Tibial artery (tissue), 4 donors: ENCODE measurements around the gene HHATL.

Experiments used
- DNase-seq, 2 donors: peaks; one replicate each; pipeline ENCODE4 v3.0.0-alpha.2; 2019
- H3K27ac ChIP-seq, 2 donors: fragments of 200-600 bp; sonication (generic) in 1 of 2; 1 replicate in 1 of 2; 2 replicates in 1 of 2; pipeline ENCODE4 v1.5.1; 2018 to 2019; ENCODE audit warnings: mild to moderate bottlenecking in 1 of 2
- H3K27me3 ChIP-seq, 2 donors: fragments of 200-600 bp; sonication (generic) in 1 of 2; one replicate each; pipeline versions ENCODE4 v1.5.1 to v1.6.0; 2016 to 2019
- H3K36me3 ChIP-seq, 3 donors: fragments of 200-600 bp; sonication (generic) in 2 of 3; one replicate each; pipeline ENCODE4 v1.5.1; 2016 to 2019; ENCODE audit warnings: mild to moderate bottlenecking in 2 of 3
- H3K4me1 ChIP-seq, 4 donors: fragments of 200-600 bp; sonication (generic) in 2 of 4; 1 replicate in 3 of 4; 2 replicates in 1 of 4; pipeline ENCODE4 v1.5.1; 2016 to 2019
- H3K4me3 ChIP-seq, 2 donors: fragments of 200-600 bp; sonication (generic) in 1 of 2; 1 replicate in 1 of 2; 2 replicates in 1 of 2; pipeline ENCODE4 v1.5.1; 2018 to 2019; ENCODE audit warnings: mild to moderate bottlenecking in 2 of 2
- H3K9me3 ChIP-seq, 3 donors: fragments of 200-600 bp; sonication (generic) in 1 of 3; one replicate each; pipeline ENCODE4 v1.5.1; 2016 to 2019
- intact Hi-C: fragments of 100-400 bp; cut with DNase I; formaldehyde crosslinking; loops from one replicate; pipeline ENCODE4 v1.15.0; 2023; ENCODE audit warnings: low total_unique reads
- TF ChIP-seq, protein P1 (sequence below), 2 experiments: fragments of 200-600 bp in 1 of 2; fragments of 450-650 bp in 1 of 2; IDR thresholded peaks; one replicate each; pipeline ENCODE4 v1.5.1; 2017 to 2019; ENCODE audit warnings: antibody characterized with exemption in 2 of 2, mild to moderate bottlenecking in 1 of 2, moderate library complexity in 1 of 2

HHATL gene

DNA sequence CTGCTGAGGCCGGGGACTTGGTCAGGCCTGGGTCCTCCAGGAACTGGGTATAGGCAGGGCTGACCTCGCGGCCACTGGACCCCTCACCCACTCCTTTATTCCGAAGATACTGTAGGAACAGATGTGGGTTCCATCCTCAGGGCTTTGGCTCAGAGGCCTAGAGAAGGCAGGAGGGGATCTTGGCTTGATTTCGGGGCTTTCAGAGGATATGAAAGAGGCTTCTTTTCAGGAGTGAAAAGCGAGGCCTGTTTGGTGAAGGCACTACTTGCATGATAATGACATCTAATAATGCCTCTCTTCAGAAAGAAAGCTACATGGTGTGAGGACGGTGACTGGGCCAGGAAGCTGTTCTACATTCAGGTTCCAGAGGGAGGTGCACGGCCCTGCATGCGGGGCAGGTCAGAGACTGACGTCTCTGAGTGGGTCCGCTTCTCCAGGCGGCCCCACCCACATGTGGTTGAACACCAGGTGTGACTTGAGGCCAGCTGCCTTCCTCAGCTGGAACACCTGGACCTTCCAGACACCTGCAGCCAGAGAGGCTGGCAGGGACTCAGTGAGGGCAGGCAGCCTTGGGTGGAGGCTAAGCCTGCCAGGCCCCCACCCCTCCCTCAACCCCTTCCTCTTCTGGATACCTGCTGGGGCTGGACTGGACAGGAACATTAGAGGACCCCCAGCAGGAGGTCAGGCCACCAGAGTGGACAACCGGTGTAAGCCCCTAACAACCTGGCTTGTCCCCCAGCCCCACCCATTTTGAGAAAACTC is 31.1 kb upstream of the HHATL start:
- DNase-seq, result no peak
- intact Hi-C loops, result no loop called here
- TF ChIP-seq, protein P1, sequence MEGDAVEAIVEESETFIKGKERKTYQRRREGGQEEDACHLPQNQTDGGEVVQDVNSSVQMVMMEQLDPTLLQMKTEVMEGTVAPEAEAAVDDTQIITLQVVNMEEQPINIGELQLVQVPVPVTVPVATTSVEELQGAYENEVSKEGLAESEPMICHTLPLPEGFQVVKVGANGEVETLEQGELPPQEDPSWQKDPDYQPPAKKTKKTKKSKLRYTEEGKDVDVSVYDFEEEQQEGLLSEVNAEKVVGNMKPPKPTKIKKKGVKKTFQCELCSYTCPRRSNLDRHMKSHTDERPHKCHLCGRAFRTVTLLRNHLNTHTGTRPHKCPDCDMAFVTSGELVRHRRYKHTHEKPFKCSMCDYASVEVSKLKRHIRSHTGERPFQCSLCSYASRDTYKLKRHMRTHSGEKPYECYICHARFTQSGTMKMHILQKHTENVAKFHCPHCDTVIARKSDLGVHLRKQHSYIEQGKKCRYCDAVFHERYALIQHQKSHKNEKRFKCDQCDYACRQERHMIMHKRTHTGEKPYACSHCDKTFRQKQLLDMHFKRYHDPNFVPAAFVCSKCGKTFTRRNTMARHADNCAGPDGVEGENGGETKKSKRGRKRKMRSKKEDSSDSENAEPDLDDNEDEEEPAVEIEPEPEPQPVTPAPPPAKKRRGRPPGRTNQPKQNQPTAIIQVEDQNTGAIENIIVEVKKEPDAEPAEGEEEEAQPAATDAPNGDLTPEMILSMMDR (IDR thresholded peaks at IDR 0.05), result no peak
- Histone ChIP-seq H3K4me1 (peaks cover 0 to 15% (median 11%) of the 10 kb centered on the region in 4 donors), H3K27ac (no peak overlapping the region), H3K27me3 (no peaks in the 10 kb centered on the region), H3K9me3 (no peaks in the 10 kb centered on the region), H3K36me3 (no peaks in the 10 kb centered on the region), H3K4me3 (no peak overlapping the region)

DNA sequence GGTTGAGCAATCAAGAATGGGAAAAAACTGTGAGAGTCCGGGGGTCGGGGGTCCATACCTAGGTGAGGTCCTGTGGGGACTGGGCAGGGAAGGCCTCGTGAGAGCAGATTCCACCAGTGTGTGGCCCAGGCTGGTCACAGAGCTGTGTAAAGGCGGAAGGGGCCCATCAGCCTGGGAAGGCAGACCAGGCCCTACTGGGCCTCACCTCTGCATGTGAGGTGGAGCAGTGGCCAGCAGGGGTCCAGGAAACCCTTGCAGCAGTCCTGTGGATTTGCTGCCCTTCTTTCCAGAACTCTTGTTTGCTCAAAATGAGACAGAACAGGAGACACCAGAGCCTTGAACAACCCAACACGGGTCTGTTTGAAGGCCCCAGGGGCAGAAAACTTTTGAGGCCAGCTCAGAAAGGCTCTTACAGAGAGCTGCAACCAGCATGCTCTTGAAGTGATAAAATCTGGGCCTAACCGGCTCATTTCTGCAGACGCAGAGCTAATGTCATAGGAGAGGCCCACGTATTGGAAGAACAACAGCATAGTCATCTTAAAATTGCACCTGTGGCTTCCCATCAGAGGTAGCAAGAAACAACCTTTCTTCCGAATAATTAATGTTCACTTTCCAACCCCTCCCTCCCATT is 30.3 kb upstream of the HHATL start:
- intact Hi-C loops, result no loop called here
- TF ChIP-seq, protein P1 (IDR thresholded peaks at IDR 0.05), result no peak
- peaks cover 0 to 15% (median 11%) of the 10 kb centered on the region in 4 donors for H3K4me1 ChIP-seq
- H3K9me3 ChIP-seq, result no peaks in the 10 kb centered on the region
- H3K4me3 ChIP-seq, result no peak overlapping the region
- DNase-seq, result no peak
- H3K27ac ChIP-seq, result no peak overlapping the region
- H3K36me3 ChIP-seq, result no peaks in the 10 kb centered on the region
- H3K27me3 ChIP-seq, result no peaks in the 10 kb centered on the region

DNA sequence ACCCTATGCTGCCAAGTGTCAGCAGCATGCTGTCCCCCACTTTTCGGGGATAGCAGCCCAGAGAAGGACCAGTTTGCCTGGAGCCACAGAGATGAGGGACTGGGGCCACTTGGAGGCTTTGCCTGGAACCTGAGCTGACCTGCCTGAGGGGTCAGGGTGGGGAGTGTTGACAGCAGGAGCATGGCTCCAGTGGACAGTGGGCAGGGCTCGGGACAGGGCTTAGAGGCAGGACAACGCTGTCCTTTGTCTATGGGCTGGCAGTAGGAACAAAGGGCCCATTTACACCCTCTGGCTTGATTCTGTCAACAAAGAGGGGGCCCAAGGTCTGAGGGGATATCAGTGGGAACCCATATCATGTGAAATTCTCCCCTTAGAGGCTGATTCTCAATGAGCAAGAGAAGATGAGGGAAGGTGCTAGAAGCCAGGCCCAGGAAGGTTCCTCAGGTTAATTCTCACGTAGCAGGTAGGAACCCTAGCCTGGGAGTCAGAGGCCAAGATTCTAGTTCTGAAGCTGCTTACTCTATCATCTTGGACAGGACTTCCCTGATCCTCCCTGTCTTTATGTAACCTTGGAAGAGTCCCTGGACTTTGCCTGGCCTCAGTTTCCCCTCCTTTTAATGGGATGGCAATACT is 29.7 kb upstream of the HHATL start:
- no peak overlapping the region for H3K27ac ChIP-seq
- DNase-seq, result peak; percentile 15 to 55
- peaks cover 0 to 15% (median 13%) of the 10 kb centered on the region in 4 donors for H3K4me1 ChIP-seq

DNA sequence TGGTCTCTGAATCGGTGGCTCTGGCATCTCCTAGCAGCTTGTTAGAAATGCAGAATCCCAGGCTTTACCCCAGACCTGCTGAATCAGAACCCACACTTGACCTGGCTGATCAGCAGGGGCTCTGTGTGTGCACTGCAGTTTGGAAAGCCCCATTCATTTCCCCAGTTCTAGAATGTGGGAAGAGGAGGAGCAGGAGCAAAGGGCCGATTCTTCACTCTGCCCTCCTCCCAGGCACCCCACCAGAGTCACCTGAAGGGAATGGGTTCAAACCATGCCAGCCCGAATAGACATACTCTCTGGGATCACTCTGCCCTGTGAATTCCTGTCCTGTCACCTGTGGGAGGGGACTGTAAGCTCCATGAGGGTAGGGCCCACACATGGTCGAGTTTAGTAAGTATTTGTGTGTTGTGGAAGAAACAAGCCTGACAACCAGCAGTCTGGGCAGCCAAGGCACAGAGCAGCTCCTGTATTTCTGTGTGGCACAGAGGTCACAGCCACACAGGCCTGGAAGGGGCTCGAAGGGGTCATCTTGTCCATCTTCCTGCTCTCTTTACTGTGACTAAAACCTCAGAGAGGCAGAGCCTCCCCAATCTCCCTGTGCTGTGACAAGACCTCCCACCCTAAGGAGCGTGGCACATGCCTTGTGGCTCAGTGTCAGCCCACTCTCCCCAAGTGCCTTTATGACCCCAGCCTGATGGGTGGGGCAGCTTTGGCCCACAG is 29.0 kb upstream of the HHATL start:
- no peaks in the 10 kb centered on the region for H3K36me3 ChIP-seq
- peak in 1 of 2 donors; percentile 48 for DNase-seq
- TF ChIP-seq, protein P1 (IDR thresholded peaks at IDR 0.05), result no peak
- H3K9me3 ChIP-seq, result no peaks in the 10 kb centered on the region
- H3K4me3 ChIP-seq, result no peak overlapping the region
- no peaks in the 10 kb centered on the region for H3K27me3 ChIP-seq
- intact Hi-C loops, result no loop called here
- H3K27ac ChIP-seq, result no peak overlapping the region
- H3K4me1 ChIP-seq, result peaks cover 0 to 15% (median 13%) of the 10 kb centered on the region in 4 donors

More for the DNA sequence above, 29.7 kb upstream of the HHATL start:
- TF ChIP-seq, protein P1 (IDR thresholded peaks at IDR 0.05), result no peak
- Histone ChIP-seq H3K9me3 (no peaks in the 10 kb centered on the region), H3K36me3 (no peaks in the 10 kb centered on the region), H3K27me3 (no peaks in the 10 kb centered on the region), H3K4me3 (no peak overlapping the region)
- intact Hi-C loops, result no loop called here

DNA sequence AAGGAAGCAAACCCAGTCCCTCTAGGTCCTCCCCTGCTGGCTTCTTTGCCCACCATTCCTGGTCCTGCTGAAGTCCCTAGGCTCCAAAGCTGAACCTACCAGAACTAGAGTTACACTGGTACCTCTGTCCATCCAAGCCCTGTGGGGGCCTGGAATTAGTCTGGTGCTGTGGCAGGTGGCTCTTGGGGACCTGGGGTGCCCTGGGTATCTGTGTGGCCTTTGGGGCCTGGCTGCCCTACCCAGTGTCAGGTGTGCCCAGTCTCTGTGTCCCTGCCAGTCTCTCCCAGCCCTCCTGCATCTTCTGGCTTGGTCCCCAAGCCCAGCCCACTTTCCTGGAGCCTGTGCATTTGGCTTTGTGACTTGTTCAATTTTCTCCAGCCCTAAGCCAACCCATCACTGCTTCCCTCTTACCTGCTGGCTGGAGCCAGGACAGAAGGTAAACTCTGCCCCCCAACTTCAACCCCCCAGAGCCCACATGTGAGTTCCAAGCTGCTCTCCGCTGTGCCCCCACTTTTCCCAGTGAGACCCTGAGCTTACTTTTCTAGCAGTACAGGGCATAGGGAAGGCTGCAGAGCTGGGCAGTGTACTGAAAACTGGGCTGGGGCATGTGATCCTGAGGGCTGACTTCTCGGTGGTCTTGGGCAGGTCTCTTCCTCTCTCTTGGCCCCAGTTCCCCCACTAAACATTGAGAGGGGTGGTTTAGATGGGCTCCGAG is 28.3 kb upstream of the HHATL start:
- peaks cover 0 to 15% (median 13%) of the 10 kb centered on the region in 4 donors for H3K4me1 ChIP-seq
- intact Hi-C loops, result no loop called here
- DNase-seq, result peak in 1 of 2 donors; percentile 44

More for the DNA sequence above, 28.3 kb upstream of the HHATL start:
- Histone ChIP-seq H3K36me3 (no peaks in the 10 kb centered on the region), H3K4me3 (no peak overlapping the region), H3K27me3 (no peaks in the 10 kb centered on the region), H3K9me3 (no peaks in the 10 kb centered on the region), H3K27ac (peak overlapping the region in 1 of 2 donors; percentile 64)
- TF ChIP-seq, protein P1 (IDR thresholded peaks at IDR 0.05), result no peak
